Sigmoid colon (tissue), 4 donors: ENCODE measurements around the gene PDGFA.

Experiments
- CTCF ChIP-seq, 4 experiments: fragments of 450-650 bp in 3 of 4; fragments of 200-600 bp in 1 of 4; IDR thresholded peaks; one replicate each; pipeline ENCODE4 v1.5.1; 2016 to 2019; ENCODE audit warnings: antibody characterized with exemption in 4 of 4, mild to moderate bottlenecking in 3 of 4, moderate library complexity in 2 of 4
- POLR2AphosphoS5 ChIP-seq, 4 donors: sonication (generic); formaldehyde crosslinking; IDR thresholded peaks; one replicate each; pipeline ENCODE4 v1.6.1; 2017; ENCODE audit warnings: antibody characterized with exemption in 4 of 4

GRCh38 chr7:548401-548800 is 28.8 kb upstream of the PDGFA start:
- no peak for TF ChIP-seq POLR2AphosphoS5 (IDR thresholded peaks at IDR 0.05)
- TF ChIP-seq CTCF (IDR thresholded peaks at IDR 0.05), result no peak
